ENCODE data around the gene TOB1. TPM values are rescaled to one million over a fixed set of nuclear protein-coding genes. Genes with fewer than 3 reads are reported as not detected.

Gene TOB1
- total RNA-seq, 4 donors from 2014 or later = 28.1 to 46.4 (median 31.1) TPM

DNA sequence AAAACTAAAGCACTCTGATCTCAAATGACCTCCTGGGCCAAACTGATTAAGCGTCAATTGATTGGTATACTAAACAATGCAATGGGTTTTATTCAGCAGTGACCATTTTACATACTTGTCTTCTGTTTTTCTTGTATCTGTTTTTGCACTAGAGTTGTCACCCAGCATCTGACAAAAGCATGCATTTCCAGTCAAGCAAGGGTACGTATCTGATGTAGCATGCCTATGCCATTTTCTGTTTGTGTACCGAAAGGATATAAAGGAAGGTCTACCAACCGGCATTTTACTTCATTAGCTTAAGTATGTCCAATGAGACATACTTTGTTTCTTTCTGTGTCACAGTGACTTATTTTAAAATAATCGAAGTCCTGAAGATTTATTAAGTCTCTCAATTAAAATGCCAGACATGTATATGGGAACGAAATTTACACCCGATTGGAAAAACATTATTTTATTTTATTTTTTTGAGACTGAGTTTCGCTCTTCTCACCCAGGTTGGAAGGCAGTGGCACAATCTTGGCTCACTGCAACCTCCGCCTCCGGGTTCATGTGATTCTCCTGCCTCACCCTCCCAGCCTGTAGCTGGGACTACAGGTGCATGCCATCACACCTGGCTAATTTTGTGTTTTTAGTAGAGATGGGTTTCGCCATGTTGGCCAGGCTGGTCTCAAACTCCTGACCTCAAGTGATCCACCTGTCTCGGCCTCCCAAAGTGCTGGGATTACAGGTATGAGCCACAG is 7.5 kb downstream of the TOB1 start:
- no peak overlapping the region for H3K4me3 ChIP-seq (replicated peaks in 1 of 3)
- intact Hi-C loops (cut with DNase I) = no loop called here
- H3K27me3 ChIP-seq = no peaks in the 10 kb centered on the region
- no peak overlapping the region for H3K27ac ChIP-seq
- 93 to 94% methylated on average over 12 of the region's 12 CpGs for WGBS, 2 donors
- no peak for DNase-seq
- H3K9me3 ChIP-seq = no peaks in the 10 kb centered on the region
- peaks cover 10 to 23% of the 10 kb centered on the region in 2 donors for H3K36me3 ChIP-seq
- H3K4me1 ChIP-seq = peaks cover 28 to 31% of the 10 kb centered on the region in 2 donors
- TF ChIP-seq POLR2A (IDR thresholded peaks at IDR 0.05) = no peak
- TF ChIP-seq, protein P1, sequence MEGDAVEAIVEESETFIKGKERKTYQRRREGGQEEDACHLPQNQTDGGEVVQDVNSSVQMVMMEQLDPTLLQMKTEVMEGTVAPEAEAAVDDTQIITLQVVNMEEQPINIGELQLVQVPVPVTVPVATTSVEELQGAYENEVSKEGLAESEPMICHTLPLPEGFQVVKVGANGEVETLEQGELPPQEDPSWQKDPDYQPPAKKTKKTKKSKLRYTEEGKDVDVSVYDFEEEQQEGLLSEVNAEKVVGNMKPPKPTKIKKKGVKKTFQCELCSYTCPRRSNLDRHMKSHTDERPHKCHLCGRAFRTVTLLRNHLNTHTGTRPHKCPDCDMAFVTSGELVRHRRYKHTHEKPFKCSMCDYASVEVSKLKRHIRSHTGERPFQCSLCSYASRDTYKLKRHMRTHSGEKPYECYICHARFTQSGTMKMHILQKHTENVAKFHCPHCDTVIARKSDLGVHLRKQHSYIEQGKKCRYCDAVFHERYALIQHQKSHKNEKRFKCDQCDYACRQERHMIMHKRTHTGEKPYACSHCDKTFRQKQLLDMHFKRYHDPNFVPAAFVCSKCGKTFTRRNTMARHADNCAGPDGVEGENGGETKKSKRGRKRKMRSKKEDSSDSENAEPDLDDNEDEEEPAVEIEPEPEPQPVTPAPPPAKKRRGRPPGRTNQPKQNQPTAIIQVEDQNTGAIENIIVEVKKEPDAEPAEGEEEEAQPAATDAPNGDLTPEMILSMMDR (IDR thresholded peaks at IDR 0.05) = no peak

DNA sequence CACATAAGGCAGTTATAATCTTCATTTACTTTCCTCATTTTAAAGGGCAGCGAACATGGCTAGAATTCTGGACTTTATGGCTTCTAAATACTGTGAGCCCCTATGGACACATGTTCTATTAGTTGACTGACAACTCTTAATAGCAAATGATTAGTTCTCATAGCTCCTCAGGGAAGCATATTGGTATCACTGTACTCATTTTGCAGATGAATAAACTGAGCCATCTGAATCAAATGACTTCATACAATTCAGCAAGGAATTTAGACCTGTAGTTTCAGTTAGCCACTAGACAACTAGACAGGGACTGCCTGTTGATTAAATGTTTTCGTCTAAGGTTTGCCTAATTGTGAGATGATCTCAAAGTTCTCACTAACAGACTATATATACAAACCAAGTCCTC is 9.7 kb downstream of the TOB1 start:
- TF ChIP-seq, protein P1 (IDR thresholded peaks at IDR 0.05) = no peak
- TF ChIP-seq POLR2A (IDR thresholded peaks at IDR 0.05) = no peak
- Histone ChIP-seq H3K27ac (no peak overlapping the region), H3K4me3 (replicated peaks in 1 of 3) (no peak overlapping the region), H3K36me3 (peaks cover 0 to 2% of the 10 kb centered on the region in 2 donors), H3K9me3 (no peaks in the 10 kb centered on the region), H3K27me3 (no peaks in the 10 kb centered on the region), H3K4me1 (peaks cover 10 to 18% of the 10 kb centered on the region in 2 donors)
- no peak for DNase-seq
- intact Hi-C loops (cut with DNase I) = no loop called here
- 96 to 99% methylated on average over 2 of the region's 2 CpGs for WGBS, 2 donors

- TF ChIP-seq, protein P1 (IDR thresholded peaks at IDR 0.05) = no peak
- TF ChIP-seq POLR2A (IDR thresholded peaks at IDR 0.05) = no peak
- no peak overlapping the region for H3K4me3 ChIP-seq (replicated peaks in 1 of 3)
- no peak overlapping the region for H3K27ac ChIP-seq
- no peak for DNase-seq
- no peaks in the 10 kb centered on the region for H3K27me3 ChIP-seq
- no peaks in the 10 kb centered on the region for H3K36me3 ChIP-seq
- H3K9me3 ChIP-seq = no peaks in the 10 kb centered on the region
- 89 to 95% methylated on average over 6 of the region's 6 CpGs for WGBS, 2 donors
- H3K4me1 ChIP-seq = peaks cover 6 to 11% of the 10 kb centered on the region in 2 donors
- intact Hi-C loops (cut with DNase I) = no loop called here
Measured at GRCh38 chr17:50855708-50856330, 10.3 kb downstream of the TOB1 start.

DNA sequence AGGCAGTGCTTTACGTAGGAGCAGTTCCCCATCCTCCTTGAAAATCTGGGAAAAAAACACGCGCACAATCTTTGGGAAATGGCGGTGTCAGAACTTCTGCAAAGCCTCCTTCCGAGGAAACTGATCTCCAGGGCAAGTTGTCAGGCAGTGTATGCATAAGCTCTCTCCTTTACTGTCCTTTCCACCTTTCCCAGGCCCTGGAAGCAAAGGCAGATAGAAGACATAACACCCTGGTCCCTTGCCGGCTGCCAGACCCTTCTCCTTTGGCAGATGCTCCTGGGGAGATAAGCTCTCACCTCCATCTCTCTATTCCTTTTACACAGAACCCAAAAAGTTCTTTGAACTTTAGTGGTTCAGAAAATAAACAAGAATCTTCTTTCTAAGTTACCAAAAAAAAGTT is 12.4 kb downstream of the TOB1 start:
- Histone ChIP-seq H3K27ac (no peak overlapping the region), H3K9me3 (no peaks in the 10 kb centered on the region)
- intact Hi-C loops (cut with DNase I) = no loop called here

More for the DNA sequence above, 12.4 kb downstream of the TOB1 start:
- Histone ChIP-seq H3K36me3 (no peaks in the 10 kb centered on the region), H3K27me3 (no peaks in the 10 kb centered on the region), H3K4me3 (replicated peaks in 1 of 3) (no peak overlapping the region), H3K4me1 (peaks cover 4 to 9% of the 10 kb centered on the region in 2 donors)
- 89 to 93% methylated on average over 6 of the region's 6 CpGs for WGBS, 2 donors
- TF ChIP-seq, protein P1 (IDR thresholded peaks at IDR 0.05) = no peak
- TF ChIP-seq POLR2A (IDR thresholded peaks at IDR 0.05) = no peak
- DNase-seq = no peak
